ENCODE results near the gene CSTF2.

CSTF2 gene

GRCh38 chrX:100871594-100872560, 51.7 kb downstream of the CSTF2 start:
- no peak for DNase-seq

- no peak for DNase-seq
These were observed 54.1 kb downstream of the CSTF2 start, which contains the start of gene NOX1 for GRCh38 chrX:100874325-100874724. Gene NOX1, minus strand, starts transcription at chrX:100874359. Its CDS starts 220 bp downstream, at chrX:100874139.

DNA sequence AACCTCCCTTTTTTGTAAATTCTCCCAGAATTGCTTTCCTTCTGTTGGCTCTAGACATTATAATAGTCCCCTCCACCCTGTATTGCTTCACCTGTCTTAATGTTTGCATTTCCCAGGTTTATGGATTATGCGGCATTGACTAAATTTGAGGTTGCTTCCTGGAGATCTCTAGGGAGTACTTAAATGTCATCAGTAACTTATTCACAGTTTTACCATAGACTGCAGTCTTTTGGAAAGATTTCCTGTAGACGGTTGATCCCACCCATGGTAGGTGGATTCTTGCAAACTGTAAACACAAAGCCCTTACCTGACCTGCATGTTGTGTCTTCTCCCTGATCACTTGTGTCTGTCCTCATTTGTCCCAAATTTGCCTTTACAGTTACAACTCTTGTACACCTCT, 60.2 kb downstream of the CSTF2 start:
- no peak for DNase-seq

DNA sequence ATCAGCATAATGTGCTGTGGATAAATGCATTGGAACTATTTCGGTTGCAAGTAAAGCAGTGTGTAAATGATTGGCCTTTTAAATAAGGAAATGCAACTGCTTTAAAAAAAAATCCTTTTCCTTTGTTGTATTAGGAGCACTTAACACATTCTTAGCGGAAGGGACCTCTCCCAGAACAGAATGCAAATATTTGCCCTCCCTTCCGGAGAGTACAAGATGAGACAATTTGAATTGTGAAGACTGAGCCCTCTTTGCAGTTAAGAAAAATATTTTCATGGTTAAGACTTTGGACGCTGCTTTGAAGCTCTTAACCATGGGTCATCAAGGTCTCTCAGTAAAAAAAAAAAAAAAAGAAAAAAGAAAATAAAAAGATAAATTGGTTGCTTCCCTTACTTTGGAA, 63.5 kb downstream of the CSTF2 start:
- DNase-seq = no peak

Measured in CD4-positive, alpha-beta T cell treated with Interferon alpha-2 for 1 hour (primary cell).